ENCODE results near the gene XPNPEP3.

Gene XPNPEP3

GRCh38 chr22:40953471-40953870 lies 96.5 kb downstream of the XPNPEP3 start:
- peak; percentile 78 for FAIRE-seq
- TF ChIP-seq TAF1 (IDR thresholded peaks at IDR 0.05; ENCODE audit: borderline replicate concordance, low read depth, low read length), result no peak
- TF ChIP-seq POLR2AphosphoS5 (IDR thresholded peaks at IDR 0.05; ENCODE audit: low read depth, low read length), result no peak
- no peak for TF ChIP-seq POLR2A (IDR thresholded peaks at IDR 0.05; ENCODE audit: low read depth, low read length)
- no peak for DNase-seq (ENCODE audit: insufficient read length)

GRCh38 chr22:40954113-40954512 lies 97.2 kb downstream of the XPNPEP3 start:
- no peak for TF ChIP-seq TAF1 (IDR thresholded peaks at IDR 0.05; ENCODE audit: borderline replicate concordance, low read depth, low read length)
- TF ChIP-seq POLR2AphosphoS5 (IDR thresholded peaks at IDR 0.05; ENCODE audit: low read depth, low read length), result no peak
- no peak for TF ChIP-seq POLR2A (IDR thresholded peaks at IDR 0.05; ENCODE audit: low read depth, low read length)
- DNase-seq (ENCODE audit: insufficient read length), result no peak
- FAIRE-seq, result no peak

- FAIRE-seq (no peak), DNase-seq (ENCODE audit: insufficient read length) (no peak)
- TF ChIP-seq POLR2AphosphoS5 (IDR thresholded peaks at IDR 0.05; ENCODE audit: low read depth, low read length) (no peak), TAF1 (IDR thresholded peaks at IDR 0.05; ENCODE audit: borderline replicate concordance, low read depth, low read length) (no peak), POLR2A (IDR thresholded peaks at IDR 0.05; ENCODE audit: low read depth, low read length) (no peak)
These were observed 98.6 kb downstream of the XPNPEP3 start for GRCh38 chr22:40955571-40955970.

- DNase-seq (ENCODE audit: insufficient read length) (no peak), FAIRE-seq (no peak)
- TF ChIP-seq TAF1 (IDR thresholded peaks at IDR 0.05; ENCODE audit: borderline replicate concordance, low read depth, low read length) (no peak), POLR2A (IDR thresholded peaks at IDR 0.05; ENCODE audit: low read depth, low read length) (no peak), POLR2AphosphoS5 (IDR thresholded peaks at IDR 0.05; ENCODE audit: low read depth, low read length) (no peak)
These were observed 100.7 kb downstream of the XPNPEP3 start for GRCh38 chr22:40957601-40958000.

GRCh38 chr22:40958299-40958698 lies 101.4 kb downstream of the XPNPEP3 start:
- DNase-seq (ENCODE audit: insufficient read length) (no peak), FAIRE-seq (no peak)
- no peak for TF ChIP-seq TAF1 (IDR thresholded peaks at IDR 0.05; ENCODE audit: borderline replicate concordance, low read depth, low read length)
- TF ChIP-seq POLR2AphosphoS5 (IDR thresholded peaks at IDR 0.05; ENCODE audit: low read depth, low read length), result no peak
- no peak for TF ChIP-seq POLR2A (IDR thresholded peaks at IDR 0.05; ENCODE audit: low read depth, low read length)

GRCh38 chr22:40960145-40960544 lies 103.2 kb downstream of the XPNPEP3 start:
- DNase-seq (ENCODE audit: insufficient read length), result no peak
- no peak for FAIRE-seq
- TF ChIP-seq POLR2A (IDR thresholded peaks at IDR 0.05; ENCODE audit: low read depth, low read length) (no peak), POLR2AphosphoS5 (IDR thresholded peaks at IDR 0.05; ENCODE audit: low read depth, low read length) (no peak), TAF1 (IDR thresholded peaks at IDR 0.05; ENCODE audit: borderline replicate concordance, low read depth, low read length) (no peak)

- TF ChIP-seq POLR2AphosphoS5 (IDR thresholded peaks at IDR 0.05; ENCODE audit: low read depth, low read length) (no peak), POLR2A (IDR thresholded peaks at IDR 0.05; ENCODE audit: low read depth, low read length) (no peak)
- no peak for DNase-seq (ENCODE audit: insufficient read length)
- no peak for FAIRE-seq
These were observed 109.2 kb downstream of the XPNPEP3 start for GRCh38 chr22:40965936-40966725.

- FAIRE-seq (no peak), DNase-seq (ENCODE audit: insufficient read length) (no peak)
- TF ChIP-seq POLR2A (IDR thresholded peaks at IDR 0.05; ENCODE audit: low read depth, low read length), result no peak
- TF ChIP-seq POLR2AphosphoS5 (IDR thresholded peaks at IDR 0.05; ENCODE audit: low read depth, low read length), result no peak
- no peak for TF ChIP-seq TAF1 (IDR thresholded peaks at IDR 0.05; ENCODE audit: borderline replicate concordance, low read depth, low read length)
These were observed 109.8 kb downstream of the XPNPEP3 start for GRCh38 chr22:40966726-40967085.

- FAIRE-seq (no peak), DNase-seq (ENCODE audit: insufficient read length) (no peak)
- no peak for TF ChIP-seq POLR2A (IDR thresholded peaks at IDR 0.05; ENCODE audit: low read depth, low read length)
- no peak for TF ChIP-seq TAF1 (IDR thresholded peaks at IDR 0.05; ENCODE audit: borderline replicate concordance, low read depth, low read length)
- TF ChIP-seq POLR2AphosphoS5 (IDR thresholded peaks at IDR 0.05; ENCODE audit: low read depth, low read length), result no peak
These were observed 110.3 kb downstream of the XPNPEP3 start for GRCh38 chr22:40967111-40967760.

- FAIRE-seq, result no peak
- DNase-seq (ENCODE audit: insufficient read length), result no peak
- TF ChIP-seq POLR2A (IDR thresholded peaks at IDR 0.05; ENCODE audit: low read depth, low read length) (no peak), TAF1 (IDR thresholded peaks at IDR 0.05; ENCODE audit: borderline replicate concordance, low read depth, low read length) (no peak), POLR2AphosphoS5 (IDR thresholded peaks at IDR 0.05; ENCODE audit: low read depth, low read length) (no peak; the same call in 1 of the 2 replicates)
These were observed 115.6 kb downstream of the XPNPEP3 start for GRCh38 chr22:40972587-40972986.

- TF ChIP-seq POLR2A (IDR thresholded peaks at IDR 0.05; ENCODE audit: low read depth, low read length) (no peak), TAF1 (IDR thresholded peaks at IDR 0.05; ENCODE audit: borderline replicate concordance, low read depth, low read length) (no peak), POLR2AphosphoS5 (IDR thresholded peaks at IDR 0.05; ENCODE audit: low read depth, low read length) (peak; percentile 27; the same call in 1 of the 2 replicates)
- FAIRE-seq (no peak), DNase-seq (ENCODE audit: insufficient read length) (no peak)
These were observed 116.2 kb downstream of the XPNPEP3 start for GRCh38 chr22:40973144-40973543.

- no peak for TF ChIP-seq POLR2AphosphoS5 (IDR thresholded peaks at IDR 0.05; ENCODE audit: low read depth, low read length)
- TF ChIP-seq POLR2A (IDR thresholded peaks at IDR 0.05; ENCODE audit: low read depth, low read length), result no peak
- no peak for TF ChIP-seq TAF1 (IDR thresholded peaks at IDR 0.05; ENCODE audit: borderline replicate concordance, low read depth, low read length)
- DNase-seq (ENCODE audit: insufficient read length), result no peak
- no peak for FAIRE-seq
These were observed 118.4 kb downstream of the XPNPEP3 start for GRCh38 chr22:40975366-40975765.
